SW480 (cell line): ENCODE results near the gene PDE1A.
"Not testable (repeated sequence)": the region's sequence is repeated elsewhere in the genome, so short reads cannot be mapped to it uniquely, and the experiment has no call there.

Experiments
- DNase-seq: peaks from one replicate; pipeline ENCODE4 v3.0.0-alpha.2; 2016; ENCODE audit warnings: low spot score

The PDE1A gene

DNA sequence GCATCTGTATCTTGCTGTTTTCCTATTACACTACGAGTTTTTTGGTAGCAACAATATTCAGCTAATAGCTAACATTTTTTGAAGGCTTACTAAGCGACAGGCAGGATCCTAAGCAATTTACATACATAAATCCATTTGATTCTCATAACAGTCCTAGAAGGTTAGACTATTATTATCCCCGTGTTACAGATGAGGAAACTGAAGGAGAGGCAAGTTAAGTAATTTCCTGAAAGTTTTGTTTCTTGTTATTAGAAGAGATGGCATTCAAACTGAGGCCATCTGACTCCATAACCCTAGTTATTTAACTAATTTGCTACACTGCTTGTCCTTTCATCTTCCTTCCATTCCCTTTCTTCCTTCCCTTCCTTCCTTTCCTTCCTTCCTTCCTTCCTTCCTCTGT is 68.2 kb downstream of the PDE1A start:
- no peak for DNase-seq

DNA sequence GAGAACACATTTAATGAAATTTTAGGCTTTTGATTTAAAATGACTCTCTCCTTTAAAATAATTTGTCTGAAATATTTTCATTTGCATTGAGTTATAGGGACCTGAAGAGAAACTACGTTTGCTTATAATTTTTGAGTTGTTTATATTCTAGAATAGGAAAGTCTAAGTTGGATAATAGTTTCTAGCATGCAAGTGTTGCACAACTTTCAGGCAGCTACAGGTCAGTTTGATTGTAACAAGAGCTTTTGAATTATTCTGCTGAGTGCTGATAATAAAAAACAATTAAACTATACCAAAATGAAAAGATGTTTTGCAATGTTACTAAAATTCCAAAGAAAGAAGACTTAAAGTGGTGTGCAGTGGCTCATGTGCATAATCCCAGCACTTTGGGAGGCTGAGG is 71.0 kb downstream of the PDE1A start:
- DNase-seq, result no peak

DNA sequence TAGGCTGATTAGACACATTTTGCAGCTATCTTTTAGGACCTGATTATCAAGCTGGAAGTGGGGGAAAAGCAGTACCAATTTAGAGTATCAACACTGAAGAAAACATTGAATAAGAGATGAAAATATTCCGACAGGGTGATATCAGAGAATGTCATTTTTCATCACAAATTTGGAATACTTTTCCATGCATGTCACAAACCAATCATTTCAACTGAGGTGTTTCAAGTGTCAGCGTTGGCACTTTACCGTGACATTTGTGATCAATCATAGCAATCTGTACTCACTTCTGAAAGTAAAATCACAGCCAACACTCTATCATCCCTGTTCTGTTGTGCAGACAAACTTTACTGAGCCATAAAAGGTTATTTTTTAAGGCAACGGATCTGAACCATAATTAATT is 75.4 kb downstream of the PDE1A start:
- no peak for DNase-seq

DNA sequence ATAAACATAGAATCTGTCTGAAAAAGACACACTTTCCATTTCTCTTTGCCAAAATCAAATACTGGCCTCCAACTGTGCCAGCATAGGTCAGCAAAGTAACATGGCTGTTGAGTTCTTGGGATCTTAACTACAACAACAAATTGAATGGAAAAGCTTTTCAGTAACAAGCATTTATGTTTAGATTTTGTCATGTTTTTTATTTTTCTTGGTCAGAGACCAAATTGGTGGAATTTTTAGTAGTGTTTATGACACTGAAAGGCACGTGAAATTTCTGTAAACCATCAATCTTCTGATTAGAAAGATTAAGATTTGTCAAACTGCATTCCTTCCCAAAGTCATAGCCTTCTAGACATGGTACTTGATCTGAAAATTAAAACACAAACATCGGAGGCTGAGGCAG is 77.6 kb downstream of the PDE1A start:
- no peak for DNase-seq

DNA sequence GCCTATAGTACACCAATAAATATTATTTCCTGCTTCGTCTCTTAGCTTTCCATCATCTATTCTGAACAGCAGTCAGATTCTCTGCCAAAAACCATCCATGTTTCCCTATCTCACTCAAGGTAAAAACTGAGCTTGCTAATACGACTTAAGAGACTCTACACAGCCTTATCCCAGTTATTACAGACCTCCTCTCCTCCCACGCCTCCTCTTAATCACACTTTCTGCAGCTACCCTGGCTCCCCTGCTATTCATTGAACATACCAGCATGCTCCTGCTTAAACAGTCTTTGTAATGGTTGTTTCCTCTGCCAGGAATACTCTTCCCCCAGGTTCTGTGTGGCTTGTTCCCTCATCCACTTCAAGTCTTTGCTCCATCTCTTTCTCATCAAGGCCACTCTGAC is 81.5 kb downstream of the PDE1A start:
- DNase-seq, result no peak

- no peak for DNase-seq
These were observed 96.2 kb downstream of the PDE1A start for GRCh38 chr2:182330451-182331305.

- DNase-seq, result no peak
These were observed 102.2 kb downstream of the PDE1A start for GRCh38 chr2:182324665-182325064.

DNA sequence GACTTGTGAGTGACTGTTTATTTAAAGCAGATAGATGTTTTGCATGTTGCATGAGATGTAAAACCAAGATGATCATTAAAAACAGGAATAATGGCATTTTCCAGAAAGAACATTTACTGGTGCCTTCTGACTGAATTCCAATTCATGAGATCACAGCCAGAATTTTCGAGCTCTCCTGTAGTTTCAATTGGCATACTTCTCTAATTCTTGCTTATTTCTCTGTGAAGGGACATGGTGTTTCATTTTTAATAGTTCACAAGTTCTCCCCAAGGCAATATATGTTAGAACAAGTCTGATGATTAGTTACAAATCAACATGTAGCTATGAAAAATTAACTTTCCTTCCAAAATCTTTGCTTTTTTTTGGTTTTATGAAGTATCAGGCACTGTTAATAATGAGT is 105.7 kb downstream of the PDE1A start:
- DNase-seq, result no peak

- no peak for DNase-seq
These were observed 107.0 kb downstream of the PDE1A start for GRCh38 chr2:182319556-182320505.

- DNase-seq, result no peak
These were observed 108.2 kb downstream of the PDE1A start for GRCh38 chr2:182318466-182319220.

- DNase-seq, result no peak
These were observed 109.9 kb downstream of the PDE1A start for GRCh38 chr2:182316950-182317349.

GRCh38 chr2:182302972-182303371 is 123.9 kb downstream of the PDE1A start:
- no peak for DNase-seq

DNA sequence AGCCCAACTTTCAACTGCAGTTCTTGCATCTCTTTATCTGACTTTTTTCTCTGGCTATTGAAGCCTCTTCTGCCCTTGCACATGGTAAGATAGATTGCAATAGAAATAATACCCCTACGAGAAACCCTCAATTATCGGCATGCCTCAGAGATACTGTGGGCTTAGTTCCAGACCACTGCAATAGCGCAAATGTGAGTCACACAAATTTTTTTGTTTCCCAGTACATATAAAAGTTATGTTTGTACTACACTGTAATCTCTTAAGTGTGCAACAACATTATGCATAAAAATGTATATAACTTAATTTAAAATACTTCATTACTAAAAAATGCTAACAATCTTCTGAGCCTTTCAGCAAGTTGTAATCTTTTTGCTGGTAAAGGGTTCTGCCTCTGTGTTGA is 124.7 kb downstream of the PDE1A start:
- DNase-seq, result no peak

- DNase-seq, result no peak
These were observed 125.7 kb downstream of the PDE1A start for GRCh38 chr2:182301093-182301492.

DNA sequence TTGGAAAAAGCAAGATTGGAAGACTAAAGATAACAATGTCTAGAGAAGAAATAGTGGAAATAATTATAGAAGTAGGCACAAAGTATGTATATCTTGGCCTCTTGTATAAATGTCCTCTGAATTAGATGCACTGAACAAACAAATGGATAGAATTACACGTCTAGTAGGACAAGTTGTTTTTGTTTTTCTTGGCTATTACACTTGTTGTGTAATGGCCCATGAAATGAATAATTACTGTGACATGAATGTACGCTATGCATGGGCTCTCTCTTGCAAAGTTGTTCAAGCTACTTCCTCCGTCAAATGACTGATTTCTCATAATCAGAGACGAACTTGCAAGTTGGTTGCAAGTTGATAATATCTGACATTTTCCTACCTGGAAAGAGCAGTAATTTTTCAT is 126.2 kb downstream of the PDE1A start:
- no peak for DNase-seq

GRCh38 chr2:182299632-182300031 is 127.2 kb downstream of the PDE1A start:
- no peak for DNase-seq

DNA sequence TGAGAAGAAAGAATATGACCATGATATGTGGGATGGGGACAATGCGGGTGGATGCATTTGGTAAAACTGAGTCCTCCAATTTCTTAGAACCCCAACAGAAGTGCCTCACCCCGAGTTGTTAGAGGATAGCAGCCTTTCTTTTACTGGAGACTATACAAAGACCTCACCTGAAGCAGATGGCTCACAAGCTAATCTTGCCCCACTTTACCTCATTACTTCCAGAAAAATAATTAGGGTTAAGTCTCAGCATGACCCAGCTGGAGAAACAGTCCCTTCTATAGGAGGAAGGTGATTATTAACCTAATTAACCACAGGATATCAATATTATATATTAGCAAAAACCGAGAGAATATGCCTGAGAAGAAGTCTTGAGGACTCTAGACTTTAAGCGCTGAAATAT is 128.4 kb downstream of the PDE1A start:
- no peak for DNase-seq

- no peak for DNase-seq
These were observed 135.5 kb downstream of the PDE1A start for GRCh38 chr2:182291296-182291695.

- no peak for DNase-seq
These were observed 143.3 kb downstream of the PDE1A start for GRCh38 chr2:182283512-182283911.

DNA sequence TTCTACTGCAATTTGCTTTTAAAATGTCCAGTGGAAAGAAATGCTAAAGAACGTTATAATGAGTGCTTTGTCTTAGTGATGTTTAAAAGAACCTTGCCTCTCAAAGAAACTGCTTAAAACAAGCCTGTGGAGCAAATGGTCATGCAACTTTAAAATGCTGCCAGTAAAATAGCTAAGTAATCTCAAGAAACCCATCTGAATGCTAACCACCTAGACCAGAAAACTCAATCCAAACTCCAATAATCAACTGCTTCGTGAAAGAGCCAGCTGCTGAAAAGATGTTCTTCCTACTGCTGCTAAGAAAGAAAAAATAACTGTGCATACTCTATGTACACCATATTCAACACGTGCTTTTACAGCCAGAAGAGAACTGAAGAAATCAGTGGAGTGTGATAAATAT is 145.6 kb downstream of the PDE1A start:
- no peak for DNase-seq

DNA sequence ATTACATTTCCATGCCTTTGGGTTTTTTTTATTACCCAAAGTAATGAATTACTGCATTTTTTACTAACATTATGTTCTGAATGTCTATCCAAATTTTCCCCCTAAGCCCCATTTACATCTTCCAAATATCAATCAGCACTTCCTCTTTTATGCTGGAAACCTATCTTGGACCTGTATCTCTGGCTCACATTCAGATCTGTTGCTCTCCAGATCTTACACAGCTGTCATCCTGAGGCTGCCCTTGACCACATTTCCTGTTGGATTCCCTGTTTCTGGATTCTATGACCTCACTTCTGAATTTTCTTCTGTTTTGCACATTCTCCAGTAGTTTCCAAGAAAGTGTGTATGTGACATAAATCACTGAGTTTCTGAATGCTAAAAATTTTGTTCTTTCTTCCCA is 146.7 kb downstream of the PDE1A start:
- DNase-seq, result no peak

- not testable (repeated sequence) for DNase-seq
These were observed 150.2 kb downstream of the PDE1A start for GRCh38 chr2:182276662-182277061.
